ENCODE measurements around the gene TENM3. TPM values are rescaled to one million over a fixed set of nuclear protein-coding genes. Genes with fewer than 3 reads are reported as not detected.

The TENM3 gene
- total RNA-seq, 2 donors from 2014 or later, result 21.4 to 52.3 TPM

GRCh38 chr4:182337366-182337765 lies 94.2 kb downstream of the TENM3 start:
- intact Hi-C loops (cut with DNase I), result no loop called here
- H3K4me3 ChIP-seq, result no peak overlapping the region
- DNase-seq (ENCODE audit: low spot score), result no peak
- no peaks in the 10 kb centered on the region for H3K4me1 ChIP-seq (replicated peaks)
- no peaks in the 10 kb centered on the region for H3K27me3 ChIP-seq (replicated peaks; ENCODE audit: insufficient read depth)
- no peaks in the 10 kb centered on the region for H3K36me3 ChIP-seq
- 97% methylated on average over 1 of the region's 1 CpG for WGBS
- no peak overlapping the region for H3K27ac ChIP-seq
- H3K9me3 ChIP-seq, result no peaks in the 10 kb centered on the region
- TF ChIP-seq CTCF (IDR thresholded peaks at IDR 0.05) (no peak), POLR2A (IDR thresholded peaks at IDR 0.05) (no peak), POLR2AphosphoS5 (IDR thresholded peaks at IDR 0.05) (no peak)

- H3K4me1 ChIP-seq (replicated peaks), result no peaks in the 10 kb centered on the region
- intact Hi-C loops (cut with DNase I), result no loop called here
- no peak for DNase-seq (ENCODE audit: low spot score)
- TF ChIP-seq POLR2AphosphoS5 (IDR thresholded peaks at IDR 0.05) (no peak), POLR2A (IDR thresholded peaks at IDR 0.05) (no peak), CTCF (IDR thresholded peaks at IDR 0.05) (no peak)
- H3K36me3 ChIP-seq, result no peaks in the 10 kb centered on the region
- H3K9me3 ChIP-seq, result no peaks in the 10 kb centered on the region
- 80% methylated on average over 3 of the region's 3 CpGs for WGBS
- no peaks in the 10 kb centered on the region for H3K27me3 ChIP-seq (replicated peaks; ENCODE audit: insufficient read depth)
- no peak overlapping the region for H3K27ac ChIP-seq
- no peak overlapping the region for H3K4me3 ChIP-seq
Observed at GRCh38 chr4:182338063-182338462, 94.9 kb downstream of the TENM3 start.

GRCh38 chr4:182338746-182339145 lies 95.5 kb downstream of the TENM3 start:
- TF ChIP-seq POLR2A (IDR thresholded peaks at IDR 0.05) (no peak), CTCF (IDR thresholded peaks at IDR 0.05) (no peak), POLR2AphosphoS5 (IDR thresholded peaks at IDR 0.05) (no peak)
- no peaks in the 10 kb centered on the region for H3K4me1 ChIP-seq (replicated peaks)
- H3K9me3 ChIP-seq, result no peaks in the 10 kb centered on the region
- no peaks in the 10 kb centered on the region for H3K36me3 ChIP-seq
- WGBS, result 21% methylated on average over 2 of the region's 2 CpGs
- intact Hi-C loops (cut with DNase I), result no loop called here
- H3K4me3 ChIP-seq, result no peak overlapping the region
- no peaks in the 10 kb centered on the region for H3K27me3 ChIP-seq (replicated peaks; ENCODE audit: insufficient read depth)
- no peak for DNase-seq (ENCODE audit: low spot score)
- no peak overlapping the region for H3K27ac ChIP-seq

- no peak for TF ChIP-seq POLR2AphosphoS5 (IDR thresholded peaks at IDR 0.05)
- no peak for TF ChIP-seq CTCF (IDR thresholded peaks at IDR 0.05)
- intact Hi-C loops (cut with DNase I), result no loop called here
- H3K4me1 ChIP-seq (replicated peaks), result no peaks in the 10 kb centered on the region
- H3K27ac ChIP-seq, result no peak overlapping the region
- H3K36me3 ChIP-seq, result no peaks in the 10 kb centered on the region
- DNase-seq (ENCODE audit: low spot score), result no peak
- 41% methylated on average over 4 of the region's 4 CpGs for WGBS
- no peaks in the 10 kb centered on the region for H3K9me3 ChIP-seq
- H3K4me3 ChIP-seq, result no peak overlapping the region
- no peaks in the 10 kb centered on the region for H3K27me3 ChIP-seq (replicated peaks; ENCODE audit: insufficient read depth)
Observed at GRCh38 chr4:182339221-182339641, 96.0 kb downstream of the TENM3 start.

GRCh38 chr4:182343453-182343852 lies 100.3 kb downstream of the TENM3 start:
- TF ChIP-seq POLR2AphosphoS5 (IDR thresholded peaks at IDR 0.05) (no peak), CTCF (IDR thresholded peaks at IDR 0.05) (no peak), POLR2A (IDR thresholded peaks at IDR 0.05) (no peak)
- Histone ChIP-seq H3K9me3 (no peaks in the 10 kb centered on the region), H3K27me3 (replicated peaks; ENCODE audit: insufficient read depth) (no peaks in the 10 kb centered on the region), H3K4me1 (replicated peaks) (no peaks in the 10 kb centered on the region), H3K4me3 (no peak overlapping the region), H3K36me3 (no peaks in the 10 kb centered on the region), H3K27ac (no peak overlapping the region)
- WGBS, result 27% methylated on average over 4 of the region's 4 CpGs
- intact Hi-C loops (cut with DNase I), result no loop called here
- DNase-seq (ENCODE audit: low spot score), result no peak
